Activated CD8-positive, alpha-beta T cell treated with anti-CD3 and anti-CD28 coated beads, Interleukin-2, amount 10 ng/mL, durations not matched to agents 7 days and 5 days (primary cell): ENCODE measurements around the gene DBH. TPM values are rescaled to one million over a fixed set of nuclear protein-coding genes. Genes with fewer than 3 reads are reported as not detected.
"Not testable (repeated sequence)": the region's sequence is repeated elsewhere in the genome, so short reads cannot be mapped to it uniquely, and the experiment has no call there.

ENCODE experiments used
- ATAC-seq: fragments of 150-1000 bp; cut with Tn5 transposase; one replicate; pipeline ENCODE4 v1.10.0; 2021; ENCODE audit warnings: moderate library complexity
- CTCF ChIA-PET: fragments of 350-600 bp; sonication (Branson Sonifier 250); formaldehyde crosslinking; loops from one replicate; lab custom pipeline; 2021; ENCODE audit warnings: antibody characterized with exemption; lab: Charles Lee
- POLR2A ChIA-PET: fragments of 350-600 bp; sonication (Branson Sonifier 250); formaldehyde crosslinking; loops from one replicate; lab custom pipeline; 2021; ENCODE audit warnings: antibody characterized with exemption; lab: Charles Lee
- DNase-seq: peaks from one replicate; pipeline ENCODE4 v3.0.0-alpha.2; 2020
- H3K27ac Mint-ChIP-seq: one replicate; pipeline ENCODE4 v1.8.0; 2021; ENCODE audit warnings: mild to moderate bottlenecking, mixed read lengths
- H3K27me3 Mint-ChIP-seq: one replicate; pipeline ENCODE4 v1.8.0; 2021; ENCODE audit warnings: low read depth, mixed read lengths
- H3K36me3 Mint-ChIP-seq: one replicate; pipeline ENCODE4 v1.8.0; 2021; ENCODE audit warnings: low read depth, mixed read lengths
- H3K4me1 Mint-ChIP-seq: one replicate; pipeline ENCODE4 v1.8.0; 2021; ENCODE audit warnings: low read depth, mixed read lengths
- H3K4me3 Mint-ChIP-seq: one replicate; pipeline ENCODE4 v1.8.0; 2021; ENCODE audit warnings: mild to moderate bottlenecking, mixed read lengths
- H3K9me3 Mint-ChIP-seq: one replicate; pipeline ENCODE4 v1.8.0; 2022; ENCODE audit warnings: mixed read lengths; ENCODE audit not compliant: insufficient read depth
- total RNA-seq, 2 experiments: library from RNA; stranded (reverse); gene quantifications; one replicate each; pipeline ENCODE4 v1.2.3, GENCODE V29; 2021

DBH gene
- total RNA-seq, 2 experiments from 2014 or later = not detected

GRCh38 chr9:133614056-133614455 lies 22.1 kb upstream of the DBH start:
- no peak for DNase-seq
- POLR2A ChIA-PET = no interaction called here
- H3K4me3 Mint-ChIP-seq = no peak overlapping the region
- peaks cover 3% of the 10 kb centered on the region for H3K4me1 Mint-ChIP-seq
- ATAC-seq = no peak
- H3K36me3 Mint-ChIP-seq = no peaks in the 10 kb centered on the region
- CTCF ChIA-PET = no interaction called here
- peaks cover 34% of the 10 kb centered on the region for H3K27me3 Mint-ChIP-seq
- no peaks in the 10 kb centered on the region for H3K9me3 Mint-ChIP-seq
- H3K27ac Mint-ChIP-seq = no peak overlapping the region

GRCh38 chr9:133614678-133615077 lies 21.5 kb upstream of the DBH start:
- Mint-ChIP-seq H3K9me3 (no peaks in the 10 kb centered on the region), H3K4me3 (no peak overlapping the region), H3K36me3 (no peaks in the 10 kb centered on the region), H3K27ac (no peak overlapping the region), H3K27me3 (peaks cover 31% of the 10 kb centered on the region), H3K4me1 (peaks cover 7% of the 10 kb centered on the region)
- CTCF ChIA-PET = no interaction called here
- no peak for ATAC-seq
- POLR2A ChIA-PET = no interaction called here
- DNase-seq = no peak

- ChIA-PET POLR2A (no interaction called here), CTCF (no interaction called here)
- peaks cover 12% of the 10 kb centered on the region for H3K4me1 Mint-ChIP-seq
- no peak for ATAC-seq
- no peak overlapping the region for H3K27ac Mint-ChIP-seq
- peaks cover 27% of the 10 kb centered on the region for H3K27me3 Mint-ChIP-seq
- DNase-seq = no peak
- H3K9me3 Mint-ChIP-seq = no peaks in the 10 kb centered on the region
- H3K36me3 Mint-ChIP-seq = no peaks in the 10 kb centered on the region
- no peak overlapping the region for H3K4me3 Mint-ChIP-seq
Observed at GRCh38 chr9:133615186-133615585, 21.0 kb upstream of the DBH start.

GRCh38 chr9:133615606-133616188 lies 20.5 kb upstream of the DBH start:
- H3K36me3 Mint-ChIP-seq = no peaks in the 10 kb centered on the region
- CTCF ChIA-PET = no interaction called here
- ATAC-seq (no peak), DNase-seq (no peak)
- peaks cover 23% of the 10 kb centered on the region for H3K27me3 Mint-ChIP-seq
- no peak overlapping the region for H3K27ac Mint-ChIP-seq
- H3K4me1 Mint-ChIP-seq = peaks cover 15% of the 10 kb centered on the region
- POLR2A ChIA-PET = no interaction called here
- H3K4me3 Mint-ChIP-seq = no peak overlapping the region
- H3K9me3 Mint-ChIP-seq = no peaks in the 10 kb centered on the region

GRCh38 chr9:133616643-133617405 lies 19.3 kb upstream of the DBH start:
- ChIA-PET CTCF (no interaction called here), POLR2A (no interaction called here)
- Mint-ChIP-seq H3K4me1 (peaks cover 25% of the 10 kb centered on the region), H3K4me3 (no peak overlapping the region), H3K9me3 (no peaks in the 10 kb centered on the region), H3K27ac (no peak overlapping the region), H3K36me3 (peaks cover 2% of the 10 kb centered on the region), H3K27me3 (peaks cover 20% of the 10 kb centered on the region)
- no peak for ATAC-seq
- DNase-seq = no peak

GRCh38 chr9:133618726-133619125 lies 17.4 kb upstream of the DBH start:
- Mint-ChIP-seq H3K9me3 (no peaks in the 10 kb centered on the region), H3K27me3 (peaks cover 18% of the 10 kb centered on the region), H3K36me3 (peaks cover 6% of the 10 kb centered on the region), H3K4me1 (peaks cover 35% of the 10 kb centered on the region), H3K4me3 (no peak overlapping the region), H3K27ac (no peak overlapping the region)
- CTCF ChIA-PET = interaction anchor here (1.1 to 1.2 kb wide), 2 partner anchors 124 to 164 kb away, joined by 4 to 5 read pairs; no protein-coding TSS in a partner anchor
- POLR2A ChIA-PET = no interaction called here
- ATAC-seq = no peak
- no peak for DNase-seq

- H3K4me1 Mint-ChIP-seq = peaks cover 35% of the 10 kb centered on the region
- H3K27ac Mint-ChIP-seq = no peak overlapping the region
- H3K9me3 Mint-ChIP-seq = peaks cover 1% of the 10 kb centered on the region
- peak overlapping the region; percentile 33 for H3K4me3 Mint-ChIP-seq
- peaks cover 13% of the 10 kb centered on the region for H3K27me3 Mint-ChIP-seq
- peaks cover 6% of the 10 kb centered on the region for H3K36me3 Mint-ChIP-seq
- DNase-seq (peak; percentile 80), ATAC-seq (peak; percentile 92)
- CTCF ChIA-PET = interaction anchor here (1.1 to 1.2 kb wide), 2 partner anchors 123 to 163 kb away, joined by 4 to 5 read pairs; no protein-coding TSS in a partner anchor
- POLR2A ChIA-PET = no interaction called here
Observed at GRCh38 chr9:133619791-133620190, 16.4 kb upstream of the DBH start.

GRCh38 chr9:133621725-133622267 lies 14.4 kb upstream of the DBH start:
- no peak for ATAC-seq
- H3K4me3 Mint-ChIP-seq = no peak overlapping the region
- no peak for DNase-seq
- H3K9me3 Mint-ChIP-seq = peaks cover 9% of the 10 kb centered on the region
- H3K27me3 Mint-ChIP-seq = peaks cover 14% of the 10 kb centered on the region
- CTCF ChIA-PET = no interaction called here
- H3K27ac Mint-ChIP-seq = peak overlapping the region; percentile 67
- peaks cover 35% of the 10 kb centered on the region for H3K4me1 Mint-ChIP-seq
- peaks cover 9% of the 10 kb centered on the region for H3K36me3 Mint-ChIP-seq
- POLR2A ChIA-PET = no interaction called here

- Mint-ChIP-seq H3K27me3 (peaks cover 11% of the 10 kb centered on the region), H3K9me3 (peaks cover 9% of the 10 kb centered on the region), H3K27ac (no peak overlapping the region), H3K4me1 (peaks cover 35% of the 10 kb centered on the region), H3K4me3 (no peak overlapping the region), H3K36me3 (peaks cover 9% of the 10 kb centered on the region)
- CTCF ChIA-PET = no interaction called here
- ATAC-seq = no peak
- DNase-seq = no peak
- POLR2A ChIA-PET = no interaction called here
Observed at GRCh38 chr9:133622555-133622954, 13.6 kb upstream of the DBH start.

- ATAC-seq, CTCF ChIA-PET, POLR2A ChIA-PET, H3K36me3 Mint-ChIP-seq, H3K4me3 Mint-ChIP-seq, H3K27me3 Mint-ChIP-seq, H3K9me3 Mint-ChIP-seq, H3K27ac Mint-ChIP-seq, DNase-seq: not testable (repeated sequence)
- peaks cover 17% of the 10 kb centered on the region for H3K4me1 Mint-ChIP-seq
Observed at GRCh38 chr9:133626008-133626407, 10.2 kb upstream of the DBH start.

GRCh38 chr9:133627341-133627740 lies 8.8 kb upstream of the DBH start:
- CTCF ChIA-PET = no interaction called here
- no peak for DNase-seq
- peaks cover 3% of the 10 kb centered on the region for H3K36me3 Mint-ChIP-seq
- ATAC-seq = no peak
- peaks cover 5% of the 10 kb centered on the region for H3K4me1 Mint-ChIP-seq
- peaks cover 3% of the 10 kb centered on the region for H3K27me3 Mint-ChIP-seq
- peaks cover 9% of the 10 kb centered on the region for H3K9me3 Mint-ChIP-seq
- no peak overlapping the region for H3K27ac Mint-ChIP-seq
- POLR2A ChIA-PET = no interaction called here
- H3K4me3 Mint-ChIP-seq = no peak overlapping the region

- Mint-ChIP-seq H3K27ac (no peak overlapping the region), H3K36me3 (peaks cover 3% of the 10 kb centered on the region), H3K4me3 (no peak overlapping the region), H3K9me3 (peaks cover 9% of the 10 kb centered on the region), H3K4me1 (no peaks in the 10 kb centered on the region), H3K27me3 (peaks cover 1% of the 10 kb centered on the region)
- DNase-seq = no peak
- no peak for ATAC-seq
- ChIA-PET POLR2A (no interaction called here), CTCF (interaction anchor here (1.0 kb wide), 1 partner anchor 39 kb away, joined by 3 read pairs; no protein-coding TSS in a partner anchor)
Observed at GRCh38 chr9:133628766-133629165, 7.4 kb upstream of the DBH start.
